Measurements from ENCODE around the gene CLDN6. TPM values are rescaled to one million over a fixed set of nuclear protein-coding genes. Genes with fewer than 3 reads are reported as not detected.

CLDN6 gene
- total RNA-seq, 1 donor from 2014 or later = not detected

DNA sequence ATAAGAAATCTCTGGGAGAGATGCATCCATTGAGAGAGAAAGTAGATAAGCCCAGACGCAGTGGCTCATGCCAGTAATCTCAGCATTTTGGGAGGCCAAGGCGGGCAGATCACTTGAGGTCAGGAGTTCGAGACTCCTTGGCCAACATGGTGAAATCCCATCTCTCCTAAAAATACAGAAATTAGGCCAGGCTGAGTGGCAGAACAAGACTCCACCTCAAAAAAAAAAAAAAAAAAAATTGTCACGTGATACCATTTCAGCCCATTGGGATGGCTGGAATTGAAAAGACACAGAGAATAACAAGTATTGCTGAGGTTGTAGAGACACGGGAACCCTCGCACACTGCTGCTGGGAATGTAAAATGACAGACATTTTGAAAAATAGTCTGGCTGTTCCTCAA, 44.6 kb upstream of the CLDN6 start:
- DNase-seq (no peak), ATAC-seq (no peak)
- Histone ChIP-seq H3K9me3 (no peaks in the 10 kb centered on the region), H3K4me1 (peaks cover 45% of the 10 kb centered on the region), H3K27me3 (ENCODE audit: low read depth) (no peaks in the 10 kb centered on the region), H3K36me3 (no peaks in the 10 kb centered on the region), H3K27ac (no peak overlapping the region), H3K4me3 (no peak overlapping the region)
- intact Hi-C loops (cut with DNase I) = no loop called here
- TF ChIP-seq, protein P1, sequence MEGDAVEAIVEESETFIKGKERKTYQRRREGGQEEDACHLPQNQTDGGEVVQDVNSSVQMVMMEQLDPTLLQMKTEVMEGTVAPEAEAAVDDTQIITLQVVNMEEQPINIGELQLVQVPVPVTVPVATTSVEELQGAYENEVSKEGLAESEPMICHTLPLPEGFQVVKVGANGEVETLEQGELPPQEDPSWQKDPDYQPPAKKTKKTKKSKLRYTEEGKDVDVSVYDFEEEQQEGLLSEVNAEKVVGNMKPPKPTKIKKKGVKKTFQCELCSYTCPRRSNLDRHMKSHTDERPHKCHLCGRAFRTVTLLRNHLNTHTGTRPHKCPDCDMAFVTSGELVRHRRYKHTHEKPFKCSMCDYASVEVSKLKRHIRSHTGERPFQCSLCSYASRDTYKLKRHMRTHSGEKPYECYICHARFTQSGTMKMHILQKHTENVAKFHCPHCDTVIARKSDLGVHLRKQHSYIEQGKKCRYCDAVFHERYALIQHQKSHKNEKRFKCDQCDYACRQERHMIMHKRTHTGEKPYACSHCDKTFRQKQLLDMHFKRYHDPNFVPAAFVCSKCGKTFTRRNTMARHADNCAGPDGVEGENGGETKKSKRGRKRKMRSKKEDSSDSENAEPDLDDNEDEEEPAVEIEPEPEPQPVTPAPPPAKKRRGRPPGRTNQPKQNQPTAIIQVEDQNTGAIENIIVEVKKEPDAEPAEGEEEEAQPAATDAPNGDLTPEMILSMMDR (IDR thresholded peaks at IDR 0.05) = no peak

DNA sequence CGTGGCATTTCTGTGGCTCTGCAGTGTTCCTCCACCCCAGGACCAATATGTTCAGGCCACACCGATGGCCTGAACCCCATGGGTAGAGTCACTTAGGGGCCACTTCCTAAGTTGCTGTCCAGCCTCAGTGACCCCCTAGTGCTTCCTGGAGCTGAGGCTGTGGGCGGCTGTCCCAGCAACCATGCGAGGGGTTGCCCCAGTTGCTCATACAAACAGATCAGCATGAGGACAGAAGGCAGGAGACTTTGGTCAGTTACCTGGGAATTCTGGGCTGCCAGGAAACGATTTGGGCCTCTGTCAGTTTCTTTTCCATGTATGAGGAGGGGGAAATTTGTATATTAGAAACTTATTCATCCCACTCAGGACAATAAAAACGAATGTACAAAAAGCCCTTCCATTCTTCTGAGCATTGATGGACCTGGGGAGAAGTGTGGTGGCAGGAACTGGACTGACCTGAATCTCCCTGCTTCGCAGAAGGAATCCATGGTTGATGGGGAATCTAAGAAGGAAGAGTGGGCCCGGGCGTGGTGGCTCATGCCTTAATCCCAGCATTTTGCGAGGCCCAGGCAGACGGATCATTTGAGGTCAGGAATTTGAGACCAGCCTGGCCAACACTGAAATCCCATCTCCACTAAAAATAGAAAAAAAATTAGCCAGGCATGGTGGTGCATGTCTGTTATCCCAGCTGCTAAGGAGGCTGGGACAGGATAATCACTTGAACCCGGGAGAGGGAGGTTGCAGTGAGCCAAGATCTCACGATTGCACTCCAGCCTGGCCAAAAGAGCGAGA, 42.5 kb upstream of the CLDN6 start:
- peaks cover 41% of the 10 kb centered on the region for H3K4me1 ChIP-seq
- H3K9me3 ChIP-seq = no peaks in the 10 kb centered on the region
- H3K27ac ChIP-seq = peak overlapping the region; percentile 86
- TF ChIP-seq, protein P1 (IDR thresholded peaks at IDR 0.05) = no peak
- no peaks in the 10 kb centered on the region for H3K27me3 ChIP-seq (ENCODE audit: low read depth)
- no peaks in the 10 kb centered on the region for H3K36me3 ChIP-seq
- no peak for DNase-seq
- H3K4me3 ChIP-seq = no peak overlapping the region
- ATAC-seq = no peak
- intact Hi-C loops (cut with DNase I) = no loop called here

DNA sequence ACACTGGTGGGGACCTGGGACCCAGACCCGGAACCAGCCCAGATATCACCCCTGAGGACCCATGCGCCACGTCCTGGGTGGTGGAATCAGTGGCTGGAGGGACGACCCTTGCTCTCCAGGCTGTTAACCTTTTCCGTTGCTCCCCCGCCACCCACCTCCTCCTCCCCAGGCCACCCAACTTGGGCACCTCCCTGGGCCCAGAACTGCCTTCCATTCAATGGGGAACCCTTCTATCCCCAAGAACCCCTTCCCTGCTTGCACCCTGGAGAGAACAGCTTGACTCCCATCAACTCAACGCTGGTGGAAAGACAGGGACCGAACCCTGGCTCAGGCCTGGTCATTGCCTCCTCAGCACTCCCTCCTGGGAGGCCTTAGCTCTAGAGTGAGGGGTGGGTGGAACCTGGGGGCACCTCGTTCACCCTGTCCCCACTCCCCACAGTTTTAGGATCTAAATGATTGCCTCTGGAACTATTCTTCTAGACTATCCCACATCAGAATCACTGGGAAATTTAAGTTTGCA, 41.8 kb upstream of the CLDN6 start:
- H3K27ac ChIP-seq = peak overlapping the region; percentile 86
- TF ChIP-seq, protein P1 (IDR thresholded peaks at IDR 0.05) = no peak
- no peaks in the 10 kb centered on the region for H3K9me3 ChIP-seq
- peak overlapping the region; percentile 91 for H3K4me3 ChIP-seq
- DNase-seq (no peak), ATAC-seq (no peak)
- intact Hi-C loops (cut with DNase I) = no loop called here
- H3K4me1 ChIP-seq = peaks cover 33% of the 10 kb centered on the region
- no peaks in the 10 kb centered on the region for H3K27me3 ChIP-seq (ENCODE audit: low read depth)
- H3K36me3 ChIP-seq = no peaks in the 10 kb centered on the region

DNA sequence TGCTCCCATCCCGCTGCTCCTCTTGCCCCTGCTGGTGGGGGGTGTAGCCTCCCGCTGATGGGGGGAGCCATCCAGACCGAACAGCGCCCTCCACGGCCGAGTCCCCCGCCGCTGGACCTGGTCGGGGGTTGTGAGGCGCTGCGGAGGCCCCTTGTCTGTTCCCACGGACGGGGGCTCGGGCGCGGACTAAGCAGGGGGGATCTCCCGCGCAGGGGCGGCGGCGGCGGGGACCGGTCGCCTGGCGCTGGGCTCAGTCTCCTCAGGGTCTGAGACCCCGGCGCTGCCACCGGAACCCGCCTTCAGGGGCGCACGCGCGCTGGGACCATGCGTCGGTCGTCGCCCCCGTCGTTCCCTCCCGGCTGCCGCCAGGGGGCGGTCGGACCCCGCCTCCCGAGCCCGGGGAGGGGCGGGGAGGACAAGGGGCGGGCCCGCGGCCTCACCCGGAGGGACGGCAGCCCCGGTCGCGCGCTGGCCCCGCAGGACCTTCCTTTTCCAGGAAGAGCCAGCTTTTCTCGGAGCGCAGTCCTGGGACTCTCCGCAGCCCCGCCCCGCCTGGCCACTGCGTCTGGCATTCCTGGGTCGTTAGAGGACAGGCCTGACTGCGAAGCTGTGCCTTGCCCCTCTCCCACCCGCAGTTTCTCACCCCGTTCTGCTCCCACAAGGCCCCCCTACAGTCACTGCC, 41.2 kb upstream of the CLDN6 start:
- DNase-seq (peak; percentile 92), ATAC-seq (peak; percentile 96 to 97)
- H3K36me3 ChIP-seq = no peaks in the 10 kb centered on the region
- intact Hi-C loops (cut with DNase I) = no loop called here
- no peaks in the 10 kb centered on the region for H3K9me3 ChIP-seq
- peak overlapping the region; percentile 86 for H3K27ac ChIP-seq
- H3K4me1 ChIP-seq = peaks cover 30% of the 10 kb centered on the region
- TF ChIP-seq, protein P1 (IDR thresholded peaks at IDR 0.05) = peak; percentile 87
- H3K4me3 ChIP-seq = peak overlapping the region; percentile 91
- H3K27me3 ChIP-seq (ENCODE audit: low read depth) = no peaks in the 10 kb centered on the region

- H3K27me3 ChIP-seq (ENCODE audit: low read depth) = no peaks in the 10 kb centered on the region
- H3K4me3 ChIP-seq = peak overlapping the region; percentile 91
- no peaks in the 10 kb centered on the region for H3K9me3 ChIP-seq
- H3K36me3 ChIP-seq = no peaks in the 10 kb centered on the region
- H3K4me1 ChIP-seq = peaks cover 30% of the 10 kb centered on the region
- DNase-seq (peak; percentile 77), ATAC-seq (peak; percentile 52 to 64)
- TF ChIP-seq, protein P1 (IDR thresholded peaks at IDR 0.05) = no peak
- peak overlapping the region; percentile 86 for H3K27ac ChIP-seq
- intact Hi-C loops (cut with DNase I) = no loop called here
These were observed 40.4 kb upstream of the CLDN6 start for GRCh38 chr16:3058139-3059030.
